Peyer's patch (tissue), 4 donors: ENCODE measurements around the gene DNAJB6.

Source experiments
- CTCF ChIP-seq, 6 experiments: fragments of 450-650 bp in 4 of 6; fragments of 200-600 bp in 2 of 6; sonication (generic) in 1 of 6; IDR thresholded peaks; one replicate each; pipeline ENCODE4 v1.5.1; 2017 to 2019; ENCODE audit warnings: antibody characterized with exemption in 6 of 6, mild to moderate bottlenecking in 3 of 6, moderate library complexity in 1 of 6
- POLR2A ChIP-seq, 2 donors: fragments of 450-650 bp; IDR thresholded peaks; one replicate each; pipeline ENCODE4 v1.5.1; 2017; ENCODE audit warnings: antibody characterized with exemption in 2 of 2, mild to moderate bottlenecking in 2 of 2, moderate library complexity in 2 of 2

- TF ChIP-seq CTCF (IDR thresholded peaks at IDR 0.05) (no peak), POLR2A (IDR thresholded peaks at IDR 0.05) (no peak)
Measured at GRCh38 chr7:157405914-157406810, 69.4 kb downstream of the DNAJB6 start.
